ENCODE results near the gene ANKMY1. TPM values are rescaled to one million over a fixed set of nuclear protein-coding genes. Genes with fewer than 3 reads are reported as not detected.
"Not testable (repeated sequence)": the region's sequence is repeated elsewhere in the genome, so short reads cannot be mapped to it uniquely, and the experiment has no call there.

ANKMY1 gene
- total and polyA plus RNA-seq, 2 of the 13 experiments (the other 11 are each of a cell fraction or from before 2014, with no cell fraction given), result 11.7 to 18.8 TPM

DNA sequence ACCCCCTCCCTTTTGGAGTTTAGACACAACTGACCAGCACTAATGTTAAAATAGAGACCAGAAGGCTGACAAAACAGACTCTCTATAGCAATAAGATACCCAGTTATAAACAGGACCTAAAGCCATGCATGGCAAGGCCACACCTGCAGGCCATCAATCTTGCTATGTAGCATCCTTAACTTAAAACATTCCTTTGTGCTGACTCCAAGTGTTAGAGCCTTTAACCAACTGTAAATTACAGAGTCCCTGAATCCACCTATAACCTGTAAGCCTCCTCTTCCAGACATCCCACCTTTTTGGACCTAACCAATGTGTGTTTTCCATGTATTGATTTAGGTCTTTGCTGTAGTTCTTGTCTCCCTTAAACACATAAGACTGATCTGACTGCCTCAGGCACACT, 17.9 kb downstream of the ANKMY1 start (continued):
- TF ChIP-seq, protein P1, sequence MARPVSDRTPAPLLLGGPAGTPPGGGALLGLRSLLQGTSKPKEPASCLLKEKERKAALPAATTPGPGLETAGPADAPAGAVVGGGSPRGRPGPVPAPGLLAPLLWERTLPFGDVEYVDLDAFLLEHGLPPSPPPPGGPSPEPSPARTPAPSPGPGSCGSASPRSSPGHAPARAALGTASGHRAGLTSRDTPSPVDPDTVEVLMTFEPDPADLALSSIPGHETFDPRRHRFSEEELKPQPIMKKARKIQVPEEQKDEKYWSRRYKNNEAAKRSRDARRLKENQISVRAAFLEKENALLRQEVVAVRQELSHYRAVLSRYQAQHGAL (CRISPR knock-in tag; IDR thresholded peaks at IDR 0.05; ENCODE audit: not compliant biosample characterization), result no peak
- TF ChIP-seq RARG (CRISPR knock-in tag; IDR thresholded peaks at IDR 0.05; ENCODE audit: low read depth) (no peak), ZNF230 (CRISPR knock-in tag; IDR thresholded peaks at IDR 0.05) (no peak), NR2C2 (CRISPR knock-in tag; IDR thresholded peaks at IDR 0.05; ENCODE audit: borderline replicate concordance) (no peak), ZNF331 (CRISPR knock-in tag; IDR thresholded peaks at IDR 0.05) (no peak), CHCHD3 (CRISPR knock-in tag; IDR thresholded peaks at IDR 0.05) (no peak), ZNF333 (CRISPR knock-in tag; IDR thresholded peaks at IDR 0.05; ENCODE audit: borderline replicate concordance) (no peak), MED1 (CRISPR knock-in tag; IDR thresholded peaks at IDR 0.05) (no peak), HMGA1 (CRISPR knock-in tag; conservative IDR thresholded peaks at IDR 0.05) (no peak), HHEX (CRISPR knock-in tag; IDR thresholded peaks at IDR 0.05) (no peak)
- TF ChIP-seq, protein P2, sequence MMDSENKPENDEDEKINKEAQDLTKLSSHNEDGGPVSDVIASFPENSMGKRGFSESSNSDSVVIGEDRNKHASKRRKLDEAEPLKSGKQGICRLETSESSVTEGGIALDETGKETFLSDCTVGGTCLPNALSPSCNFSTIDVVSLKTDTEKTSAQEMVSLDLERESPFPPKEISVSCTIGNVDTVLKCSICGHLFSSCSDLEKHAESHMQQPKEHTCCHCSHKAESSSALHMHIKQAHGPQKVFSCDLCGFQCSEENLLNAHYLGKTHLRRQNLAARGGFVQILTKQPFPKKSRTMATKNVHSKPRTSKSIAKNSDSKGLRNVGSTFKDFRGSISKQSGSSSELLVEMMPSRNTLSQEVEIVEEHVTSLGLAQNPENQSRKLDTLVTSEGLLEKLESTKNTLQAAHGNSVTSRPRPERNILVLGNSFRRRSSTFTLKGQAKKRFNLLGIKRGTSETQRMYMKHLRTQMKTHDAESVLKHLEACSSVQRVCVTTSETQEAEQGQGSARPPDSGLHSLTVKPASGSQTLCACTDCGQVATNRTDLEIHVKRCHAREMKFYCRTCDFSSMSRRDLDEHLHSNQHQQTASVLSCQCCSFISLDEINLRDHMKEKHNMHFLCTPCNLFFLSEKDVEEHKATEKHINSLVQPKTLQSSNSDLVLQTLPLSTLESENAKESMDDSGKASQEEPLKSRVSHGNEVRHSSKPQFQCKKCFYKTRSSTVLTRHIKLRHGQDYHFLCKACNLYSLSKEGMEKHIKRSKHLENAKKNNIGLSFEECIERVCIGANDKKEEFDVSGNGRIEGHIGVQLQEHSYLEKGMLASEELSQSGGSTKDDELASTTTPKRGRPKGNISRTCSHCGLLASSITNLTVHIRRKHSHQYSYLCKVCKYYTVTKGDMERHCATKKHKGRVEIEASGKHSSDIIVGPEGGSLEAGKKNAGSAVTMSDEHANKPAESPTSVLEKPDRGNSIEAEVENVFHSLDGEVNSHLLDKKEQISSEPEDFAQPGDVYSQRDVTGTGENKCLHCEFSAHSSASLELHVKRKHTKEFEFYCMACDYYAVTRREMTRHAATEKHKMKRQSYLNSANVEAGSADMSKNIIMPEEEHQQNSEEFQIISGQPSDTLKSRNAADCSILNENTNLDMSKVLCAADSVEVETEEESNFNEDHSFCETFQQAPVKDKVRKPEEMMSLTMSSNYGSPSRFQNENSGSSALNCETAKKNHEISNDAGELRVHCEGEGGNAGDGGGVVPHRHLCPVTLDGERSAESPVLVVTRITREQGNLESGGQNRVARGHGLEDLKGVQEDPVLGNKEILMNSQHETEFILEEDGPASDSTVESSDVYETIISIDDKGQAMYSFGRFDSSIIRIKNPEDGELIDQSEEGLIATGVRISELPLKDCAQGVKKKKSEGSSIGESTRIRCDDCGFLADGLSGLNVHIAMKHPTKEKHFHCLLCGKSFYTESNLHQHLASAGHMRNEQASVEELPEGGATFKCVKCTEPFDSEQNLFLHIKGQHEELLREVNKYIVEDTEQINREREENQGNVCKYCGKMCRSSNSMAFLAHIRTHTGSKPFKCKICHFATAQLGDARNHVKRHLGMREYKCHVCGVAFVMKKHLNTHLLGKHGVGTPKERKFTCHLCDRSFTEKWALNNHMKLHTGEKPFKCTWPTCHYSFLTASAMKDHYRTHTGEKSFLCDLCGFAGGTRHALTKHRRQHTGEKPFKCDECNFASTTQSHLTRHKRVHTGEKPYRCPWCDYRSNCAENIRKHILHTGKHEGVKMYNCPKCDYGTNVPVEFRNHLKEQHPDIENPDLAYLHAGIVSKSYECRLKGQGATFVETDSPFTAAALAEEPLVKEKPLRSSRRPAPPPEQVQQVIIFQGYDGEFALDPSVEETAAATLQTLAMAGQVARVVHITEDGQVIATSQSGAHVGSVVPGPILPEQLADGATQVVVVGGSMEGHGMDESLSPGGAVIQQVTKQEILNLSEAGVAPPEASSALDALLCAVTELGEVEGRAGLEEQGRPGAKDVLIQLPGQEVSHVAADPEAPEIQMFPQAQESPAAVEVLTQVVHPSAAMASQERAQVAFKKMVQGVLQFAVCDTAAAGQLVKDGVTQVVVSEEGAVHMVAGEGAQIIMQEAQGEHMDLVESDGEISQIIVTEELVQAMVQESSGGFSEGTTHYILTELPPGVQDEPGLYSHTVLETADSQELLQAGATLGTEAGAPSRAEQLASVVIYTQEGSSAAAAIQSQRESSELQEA (CRISPR knock-in tag; IDR thresholded peaks at IDR 0.05; ENCODE audit: not compliant biosample characterization), result no peak

DNA sequence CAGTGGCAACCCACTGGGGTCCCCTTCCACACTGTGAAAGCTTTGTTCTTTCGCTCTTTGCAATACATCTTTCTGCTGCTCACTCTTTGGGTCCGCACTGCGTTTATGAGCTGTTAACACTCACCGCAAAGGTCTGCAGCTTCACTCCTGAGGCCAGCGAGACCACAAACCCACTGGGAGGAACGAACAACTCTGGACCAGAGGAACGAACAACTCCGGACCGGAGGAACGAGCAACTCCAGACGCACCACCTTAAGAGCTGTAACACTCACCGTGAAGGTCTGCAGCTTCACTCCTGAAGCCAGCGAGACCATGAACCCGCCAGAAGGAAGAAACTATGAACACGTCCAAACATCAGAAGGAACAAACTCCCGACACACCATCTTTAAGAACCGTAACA, 18.7 kb downstream of the ANKMY1 start:
- H3K4me3 ChIP-seq (replicated peaks in 1 of 3; ENCODE audit: insufficient read depth in 1 of 3, low read depth in 2 of 3, low read length in 3 of 3); POLR2A ChIA-PET; H3K27me3 ChIP-seq (ENCODE audit: control insufficient read depth in 1 of 2, insufficient read depth in 2 of 2, low read length in 2 of 2); ATAC-seq; H3K79me2 ChIP-seq (ENCODE audit: insufficient read depth, low read length); H2AFZ ChIP-seq (ENCODE audit: low read length); FAIRE-seq; H3K9me3 ChIP-seq (ENCODE audit: low read length); H4K20me1 ChIP-seq (ENCODE audit: insufficient read depth, low read length); H3K4me1 ChIP-seq (ENCODE audit: insufficient read depth, low read length); in situ Hi-C loops (cut with HindIII; ENCODE audit: extremely low pct_ligation_motif_present, low pct_unique_long_range_greater_than_20kb); BruUV-seq (replicated peaks); DNase-seq (ENCODE audit: low spot score); H3K4me2 ChIP-seq (ENCODE audit: low read depth, low read length); H3K27ac ChIP-seq (ENCODE audit: extremely low read length, insufficient read depth, low read length); intact Hi-C loops (cut with micrococcal nuclease; ENCODE audit: unreplicated experiment); CTCF ChIA-PET (ENCODE audit: low intra/inter-chr PET ratio, low total read pairs); H3K9ac ChIP-seq (ENCODE audit: insufficient read depth, low read depth, low read length): not testable (repeated sequence)
- 97% methylated on average over 17 of the region's 17 CpGs for WGBS (ENCODE audit: low lambda C conversion rate)
- peaks cover 4 to 43% of the 10 kb centered on the region in 2 experiments; a peak in 4 of 5 replicates for H3K36me3 ChIP-seq (replicated peaks in 1 of 2; ENCODE audit: control insufficient read depth in 1 of 2, insufficient read depth in 2 of 2, low read length in 2 of 2)

All from HepG2 (cell line).